OCI-LY1 (cell line): ENCODE measurements around the gene METAP1.

Experiments used
- EZH2 ChIP-seq: fragments of 200-600 bp; sonication (generic), shearing (Covaris generic); IDR thresholded peaks from 2 replicates; pipeline ENCODE4 v1.8.0; 2017; ENCODE audit warnings: borderline replicate concordance, mixed run types, mild to moderate bottlenecking, antibody characterized with exemption, low read length, moderate library complexity, mixed read lengths
- TF ChIP-seq, protein P1 (sequence below): fragments of 200-600 bp; sonication (generic), shearing (Covaris generic); IDR thresholded peaks from 2 replicates; pipeline ENCODE4 v1.5.1; 2017; ENCODE audit warnings: mild to moderate bottlenecking, antibody characterized with exemption, low read length, moderate library complexity, mixed read lengths

DNA sequence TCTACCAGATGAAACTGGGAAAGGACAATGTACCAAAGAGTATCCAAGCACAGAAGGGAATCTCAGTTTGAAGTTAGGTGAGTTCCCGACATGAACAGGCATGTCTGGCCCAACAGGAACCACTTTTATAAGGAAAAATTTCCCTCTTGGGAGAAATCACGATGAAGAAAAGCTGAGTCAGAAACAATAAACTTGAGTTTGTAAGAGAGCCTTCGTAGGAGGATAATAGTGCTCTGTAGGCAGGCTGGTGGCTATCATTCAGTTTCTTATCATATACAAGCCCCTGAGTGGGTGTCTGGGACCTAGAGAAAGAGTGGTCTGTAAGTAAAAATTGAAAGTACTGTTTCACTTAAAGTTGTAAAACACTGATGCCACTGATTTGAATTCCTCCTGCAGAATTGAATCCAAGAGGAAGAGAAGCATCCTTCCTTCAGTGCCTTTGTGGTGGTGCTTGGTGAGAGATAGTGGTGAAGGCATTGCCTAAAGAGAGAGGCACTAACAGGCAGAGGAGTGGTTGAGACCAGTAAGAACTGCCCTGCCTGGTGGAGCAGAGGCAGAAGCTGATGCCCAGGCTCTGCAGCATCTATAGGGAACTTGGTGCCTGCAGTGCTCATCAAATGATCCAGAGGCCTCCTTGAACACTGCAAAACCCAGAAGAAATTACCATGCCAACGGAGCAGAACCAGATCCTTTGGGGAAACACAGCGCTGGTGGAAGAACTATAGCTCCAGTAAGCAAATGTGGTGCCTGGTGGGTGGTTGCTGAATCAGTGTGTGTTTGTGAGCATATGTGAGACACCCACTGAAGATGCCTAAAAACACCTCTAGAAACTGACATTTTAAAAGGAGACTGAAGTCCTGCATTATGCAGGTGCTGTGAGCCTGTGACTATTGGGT, 31.7 kb upstream of the METAP1 start:
- TF ChIP-seq, protein P1, sequence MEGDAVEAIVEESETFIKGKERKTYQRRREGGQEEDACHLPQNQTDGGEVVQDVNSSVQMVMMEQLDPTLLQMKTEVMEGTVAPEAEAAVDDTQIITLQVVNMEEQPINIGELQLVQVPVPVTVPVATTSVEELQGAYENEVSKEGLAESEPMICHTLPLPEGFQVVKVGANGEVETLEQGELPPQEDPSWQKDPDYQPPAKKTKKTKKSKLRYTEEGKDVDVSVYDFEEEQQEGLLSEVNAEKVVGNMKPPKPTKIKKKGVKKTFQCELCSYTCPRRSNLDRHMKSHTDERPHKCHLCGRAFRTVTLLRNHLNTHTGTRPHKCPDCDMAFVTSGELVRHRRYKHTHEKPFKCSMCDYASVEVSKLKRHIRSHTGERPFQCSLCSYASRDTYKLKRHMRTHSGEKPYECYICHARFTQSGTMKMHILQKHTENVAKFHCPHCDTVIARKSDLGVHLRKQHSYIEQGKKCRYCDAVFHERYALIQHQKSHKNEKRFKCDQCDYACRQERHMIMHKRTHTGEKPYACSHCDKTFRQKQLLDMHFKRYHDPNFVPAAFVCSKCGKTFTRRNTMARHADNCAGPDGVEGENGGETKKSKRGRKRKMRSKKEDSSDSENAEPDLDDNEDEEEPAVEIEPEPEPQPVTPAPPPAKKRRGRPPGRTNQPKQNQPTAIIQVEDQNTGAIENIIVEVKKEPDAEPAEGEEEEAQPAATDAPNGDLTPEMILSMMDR, result no peak
- TF ChIP-seq EZH2, result no peak
